ENCODE measurements around the gene CIB2.
"Not testable (repeated sequence)": the region's sequence is repeated elsewhere in the genome, so short reads cannot be mapped to it uniquely, and the experiment has no call there.

Gene CIB2

DNA sequence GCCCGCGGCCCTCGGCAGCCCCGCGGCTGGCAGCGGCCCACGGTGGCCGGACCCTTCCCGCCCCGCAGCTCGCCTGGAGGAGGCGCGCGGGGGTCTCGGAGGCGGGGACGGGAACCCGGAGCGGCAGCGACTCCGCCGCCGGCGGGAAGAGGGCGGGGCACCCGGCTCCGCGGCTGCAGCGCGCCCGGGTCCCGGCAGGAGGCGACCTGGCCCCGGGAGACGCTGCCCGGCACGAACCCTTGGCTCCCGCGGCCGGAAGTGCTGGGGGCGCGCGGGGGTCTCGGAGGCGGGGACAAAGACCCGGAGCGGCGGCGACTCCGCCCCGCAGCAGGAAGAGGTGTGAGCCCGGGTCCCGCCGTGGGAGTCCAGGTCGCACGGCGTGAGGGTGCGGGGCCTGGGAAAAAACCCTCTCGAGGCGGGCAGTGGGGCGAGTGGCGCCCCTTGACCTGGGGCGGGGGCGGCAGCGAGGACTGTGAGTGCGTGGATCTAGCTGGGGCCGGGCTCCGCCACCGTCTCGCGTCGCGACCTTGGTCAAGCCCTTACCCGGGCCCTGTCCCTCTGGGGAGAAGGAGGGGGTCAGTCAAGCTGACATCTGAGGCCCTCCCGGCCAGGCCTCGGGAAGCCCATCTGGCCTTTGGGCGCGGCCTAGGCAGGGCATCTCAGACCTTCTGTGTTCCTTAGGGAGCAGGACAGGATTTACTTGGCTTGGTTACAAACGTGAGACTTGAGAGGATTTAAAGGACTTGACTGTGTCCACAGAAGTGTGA lies at the start of gene CIB2:
Gene CIB2, minus strand, starts transcription at position 151 of the 767 bp plus-strand sequence. CDS start 230 bp downstream, outside the sequence.
- DNase-seq, result peak; percentile 57 to 64

DNA sequence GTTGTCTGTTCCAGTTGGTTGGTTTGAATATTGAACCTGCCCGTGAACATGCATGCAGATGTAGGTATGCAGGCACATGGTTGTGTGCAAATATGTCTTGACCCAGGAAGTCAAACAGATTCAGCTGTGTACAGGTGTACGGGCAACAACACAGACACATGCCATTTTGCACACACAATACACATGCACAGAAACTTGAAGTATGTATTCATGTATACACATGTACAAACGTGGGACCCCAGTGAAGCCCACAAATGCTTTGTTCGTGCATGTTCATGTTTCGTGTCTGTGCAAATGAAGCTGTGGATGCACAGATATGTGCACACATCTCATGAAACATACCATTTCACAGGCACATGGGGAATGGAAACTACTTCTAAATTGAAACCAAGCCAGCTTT lies 48.7 kb upstream of the CIB2 start:
- no peak for DNase-seq

DNA sequence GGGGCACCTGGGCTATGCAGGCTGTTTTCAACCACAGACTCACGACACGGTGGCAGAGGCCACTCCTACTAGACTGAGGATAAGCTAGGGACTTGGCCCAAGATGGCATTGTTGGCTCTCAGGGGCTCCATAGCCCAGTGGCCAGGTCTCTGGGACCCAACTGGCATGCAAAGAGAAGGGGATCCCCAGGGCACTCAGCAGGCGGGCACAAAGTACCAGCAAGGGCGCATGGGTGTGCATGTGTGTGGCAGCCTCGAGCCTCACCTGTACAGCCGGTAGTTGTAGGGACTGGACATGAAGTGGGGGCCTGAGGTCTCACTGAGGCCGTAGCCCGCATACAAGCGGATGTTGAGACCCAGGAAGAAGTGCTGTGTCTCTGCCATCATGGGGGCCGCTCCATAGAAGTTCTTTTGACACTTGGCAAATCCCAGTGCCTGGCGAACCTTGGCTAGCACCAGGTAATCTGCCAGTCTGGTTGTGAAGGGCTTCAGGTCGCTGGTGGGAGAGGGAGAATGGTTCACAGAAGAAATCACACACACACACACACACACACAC lies 48.1 kb upstream of the CIB2 start:
- no peak for DNase-seq

DNA sequence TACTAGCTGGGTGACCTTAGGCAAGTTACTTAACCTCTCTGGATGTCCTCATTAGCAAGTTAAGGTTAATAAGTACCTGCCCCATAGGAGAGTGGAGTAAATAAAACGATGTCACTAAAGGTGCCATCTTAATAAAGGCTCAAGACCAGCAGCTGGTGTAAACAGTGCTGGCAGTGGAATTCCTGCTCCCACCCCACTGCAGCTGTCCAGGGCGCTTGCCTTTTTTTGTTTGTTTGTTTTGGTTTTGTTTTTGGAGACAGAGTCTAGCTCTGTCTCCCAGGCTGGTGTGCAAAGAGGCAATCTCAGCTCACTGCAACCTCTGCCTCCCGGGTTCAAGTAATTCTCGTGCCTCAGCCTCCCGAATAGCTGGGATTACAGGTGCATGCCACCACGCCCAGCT lies 46.8 kb upstream of the CIB2 start:
- no peak for DNase-seq

DNA sequence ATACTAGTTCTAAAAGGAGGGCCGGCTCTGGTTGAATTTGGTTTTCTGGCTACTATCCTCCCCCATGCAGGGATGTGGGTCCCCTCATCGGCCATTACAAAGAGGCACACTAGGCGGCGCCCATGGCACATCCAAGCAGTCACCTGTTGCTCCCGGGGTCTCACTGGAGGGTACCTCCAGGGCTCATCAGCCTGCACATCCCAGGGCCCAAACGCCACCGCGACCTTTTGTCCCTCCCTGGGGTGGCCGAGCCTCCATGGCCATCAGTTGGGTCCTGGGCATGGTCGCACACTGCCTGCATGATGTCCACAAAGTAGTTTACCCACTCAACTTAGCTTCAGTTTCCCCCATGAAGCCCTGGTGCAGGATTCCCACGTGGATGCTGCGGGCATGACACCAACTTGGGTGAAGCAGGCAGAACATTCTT lies 46.2 kb upstream of the CIB2 start:
- DNase-seq, result peak in 1 of 2 experiments; percentile 19

DNA sequence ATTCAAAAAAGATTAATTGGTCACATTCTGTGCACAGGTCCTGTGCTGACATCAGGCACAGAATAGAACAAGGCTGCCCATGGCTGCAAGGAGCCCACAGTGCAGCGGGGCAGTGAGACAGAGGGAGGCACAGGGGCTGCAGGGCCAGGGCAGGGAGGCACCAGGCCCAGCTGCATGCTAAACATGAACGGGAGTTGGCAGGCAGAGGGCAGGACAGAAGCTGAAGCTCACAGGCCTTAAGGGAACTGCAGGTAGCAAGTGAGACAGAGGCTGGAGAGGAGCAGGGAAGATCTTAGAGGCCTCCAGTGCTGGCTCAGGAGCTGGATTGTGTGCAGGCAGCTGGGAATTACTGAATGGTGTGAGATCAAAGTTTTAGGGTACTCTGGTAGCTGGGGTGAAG lies 44.1 kb upstream of the CIB2 start:
- no peak for DNase-seq

DNA sequence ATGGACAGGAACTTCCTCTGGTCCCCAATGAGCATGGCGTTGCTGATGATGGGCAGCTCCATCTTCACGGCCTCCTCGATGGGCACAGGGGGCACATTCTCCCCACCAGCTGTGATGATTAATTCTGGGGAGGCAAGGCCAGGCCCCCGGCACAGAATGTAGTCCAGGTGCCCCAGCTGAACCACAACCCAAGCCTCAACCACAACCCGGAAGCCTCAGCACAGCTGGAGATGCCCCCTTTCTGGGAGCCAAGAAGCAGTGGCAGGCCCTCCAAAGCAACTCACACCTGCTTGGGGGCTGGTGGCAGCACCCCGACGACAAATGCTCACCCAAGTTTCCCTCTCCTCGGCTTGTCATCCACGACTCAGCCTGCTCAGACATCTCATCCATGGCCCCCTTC lies 43.2 kb upstream of the CIB2 start:
- no peak for DNase-seq

DNA sequence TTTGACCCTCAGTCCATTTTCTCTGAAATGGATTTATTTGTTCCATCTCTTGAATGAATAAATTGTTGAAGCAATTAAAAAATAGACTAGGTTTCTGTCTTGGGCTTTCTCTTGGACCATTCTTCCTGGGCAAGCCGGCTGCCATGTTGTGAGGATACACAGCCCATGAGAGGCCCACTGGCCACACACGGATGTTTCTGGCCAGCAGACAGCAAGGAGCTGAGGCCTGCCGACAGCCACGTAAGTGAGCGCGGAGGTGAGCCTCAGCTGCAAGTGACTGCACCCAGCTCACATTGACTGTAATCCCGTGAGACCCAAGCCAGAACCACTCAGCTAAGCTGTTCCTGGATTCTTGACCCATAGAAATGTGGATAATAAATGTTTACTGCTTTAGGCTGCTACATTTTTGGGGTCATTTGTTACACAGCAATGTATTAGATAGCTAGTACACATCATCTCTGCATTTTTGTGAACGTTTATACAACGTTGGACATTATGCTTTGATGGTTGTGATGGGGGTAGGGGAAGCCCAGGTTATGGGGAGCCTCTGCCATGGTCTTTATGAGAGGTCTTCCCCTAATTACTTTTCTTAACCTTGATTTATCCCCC lies 40.7 kb upstream of the CIB2 start:
- DNase-seq, result no peak

DNA sequence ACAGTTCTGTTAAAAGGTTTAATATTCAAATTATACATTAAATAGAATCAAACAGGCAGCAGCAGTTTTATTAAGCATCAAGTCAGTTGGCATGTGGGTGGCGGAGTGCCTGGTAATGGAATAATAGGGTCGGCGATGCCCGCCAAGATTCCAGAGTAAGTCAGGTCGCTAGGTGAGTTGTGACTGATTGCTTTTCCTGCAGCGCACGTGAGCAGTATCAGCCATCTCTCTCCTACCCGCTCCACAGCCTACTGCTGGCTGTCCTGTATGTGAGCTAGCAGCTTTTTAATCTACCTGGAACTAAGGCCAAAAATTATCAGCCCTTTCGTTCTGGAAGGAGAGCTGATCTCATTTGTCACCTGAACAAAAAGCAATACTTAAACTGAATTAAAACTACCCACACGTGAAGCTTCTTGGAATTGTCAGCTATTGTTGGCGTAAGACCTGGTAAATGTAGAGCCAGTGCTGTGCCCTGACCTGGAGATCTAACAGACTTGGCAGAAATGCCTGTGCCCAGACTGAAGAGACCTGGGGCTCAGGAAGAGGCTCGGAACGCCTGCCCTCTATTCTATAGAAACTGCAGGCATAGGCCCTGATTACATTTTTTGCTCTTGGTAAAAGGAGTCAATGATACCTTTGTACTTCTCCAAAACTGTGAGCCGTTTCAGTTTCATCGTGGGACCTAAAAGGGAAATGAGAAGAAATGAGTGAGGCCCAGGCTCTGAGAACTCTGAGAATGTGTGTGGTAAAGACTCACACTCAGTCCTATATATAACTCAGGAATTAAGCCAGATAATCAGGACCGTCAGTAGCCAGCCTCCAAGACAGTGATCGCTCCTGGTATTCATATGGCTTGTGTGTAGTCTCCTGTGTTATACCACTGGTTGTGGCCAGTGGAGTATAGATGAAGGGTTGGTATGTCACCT lies 39.9 kb upstream of the CIB2 start:
- no peak for DNase-seq

DNA sequence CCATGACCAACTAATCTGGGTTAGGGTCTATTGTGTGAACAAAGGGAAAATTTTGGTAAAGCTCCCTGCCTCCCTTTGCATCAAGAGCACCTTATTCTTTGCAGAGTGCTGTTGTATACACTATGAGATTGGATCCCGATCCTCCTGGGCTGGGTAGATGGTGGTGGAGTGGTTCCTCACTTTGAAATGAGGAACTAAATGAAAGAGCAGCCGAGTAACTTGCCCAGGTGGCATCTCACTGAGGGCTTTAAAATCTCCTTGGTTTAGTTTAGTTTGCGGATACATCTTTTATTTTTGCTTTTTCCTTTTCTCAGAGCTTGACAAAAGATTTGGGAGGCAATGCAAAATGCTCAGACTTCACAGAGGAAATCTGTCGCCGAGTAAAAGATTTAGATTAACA lies 37.4 kb upstream of the CIB2 start:
- no peak for DNase-seq

DNA sequence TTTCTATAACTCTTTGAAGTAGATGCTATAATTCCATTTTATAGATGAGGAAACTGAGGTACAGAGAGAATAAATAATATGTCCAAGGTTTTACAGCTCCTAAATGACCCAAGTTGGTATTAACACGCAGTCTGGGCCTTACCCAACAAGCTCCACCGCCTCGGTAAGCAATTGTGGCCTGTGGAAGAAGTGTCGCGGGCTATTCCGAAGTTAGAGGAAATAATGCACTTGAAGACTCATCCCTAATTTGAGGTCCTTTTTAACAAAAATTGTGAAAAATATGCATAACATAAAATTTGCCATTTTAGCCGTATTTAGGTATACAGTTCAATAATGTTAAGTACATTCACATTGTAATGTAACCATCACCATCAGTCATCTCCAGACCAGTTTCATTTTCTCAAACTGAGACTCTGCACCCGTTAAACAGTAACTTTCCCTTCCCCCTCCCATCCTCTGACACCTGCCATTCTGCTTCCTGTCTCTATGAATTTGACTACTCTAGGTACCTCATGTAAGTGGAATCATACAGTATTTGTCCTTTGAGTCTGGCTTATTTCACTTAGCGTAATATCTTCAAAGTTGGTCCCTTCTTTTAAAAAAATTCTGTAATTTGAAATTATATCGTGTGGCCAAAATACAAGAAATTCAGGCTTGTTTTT lies 36.1 kb upstream of the CIB2 start:
- DNase-seq, result no peak

DNA sequence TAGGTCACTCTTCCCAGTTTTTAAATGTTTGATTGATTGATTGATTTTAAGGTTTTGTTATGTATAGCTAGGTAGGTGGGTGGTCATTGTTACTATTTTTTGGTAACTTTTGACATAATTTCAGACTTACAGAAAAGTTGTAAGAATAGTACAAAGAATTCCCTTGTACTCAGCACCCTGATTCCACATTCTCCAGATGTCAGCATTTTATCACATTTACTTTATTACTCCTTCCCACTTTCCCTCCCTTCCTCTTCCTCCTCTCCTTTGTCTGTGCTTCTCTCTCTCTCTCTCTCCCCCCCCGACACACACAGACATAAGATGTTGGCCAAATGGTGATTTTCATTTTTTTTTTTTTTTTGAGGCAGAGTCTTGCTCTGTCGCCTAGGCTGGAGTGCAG lies 32.8 kb upstream of the CIB2 start:
- no peak for DNase-seq

DNA sequence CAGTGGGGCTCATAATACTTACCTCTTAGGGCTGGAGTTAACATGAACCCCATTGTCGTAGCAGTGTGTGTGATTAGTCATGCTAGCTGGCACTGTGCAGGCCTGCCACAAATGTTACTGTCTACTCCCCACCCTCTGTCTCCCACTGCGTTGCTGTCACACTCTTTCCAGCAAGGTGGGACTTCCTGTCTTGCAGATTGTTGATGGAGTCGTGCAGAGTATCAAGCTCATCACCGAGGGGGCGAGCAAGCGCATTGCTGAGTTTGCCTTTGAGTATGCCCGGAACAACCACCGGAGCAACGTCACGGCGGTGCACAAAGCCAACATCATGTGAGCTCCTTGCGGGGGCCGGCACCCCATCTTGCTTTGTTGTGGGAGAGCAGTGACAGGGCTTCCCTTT lies 30.8 kb upstream of the CIB2 start:
- peak; percentile 41 for DNase-seq

DNA sequence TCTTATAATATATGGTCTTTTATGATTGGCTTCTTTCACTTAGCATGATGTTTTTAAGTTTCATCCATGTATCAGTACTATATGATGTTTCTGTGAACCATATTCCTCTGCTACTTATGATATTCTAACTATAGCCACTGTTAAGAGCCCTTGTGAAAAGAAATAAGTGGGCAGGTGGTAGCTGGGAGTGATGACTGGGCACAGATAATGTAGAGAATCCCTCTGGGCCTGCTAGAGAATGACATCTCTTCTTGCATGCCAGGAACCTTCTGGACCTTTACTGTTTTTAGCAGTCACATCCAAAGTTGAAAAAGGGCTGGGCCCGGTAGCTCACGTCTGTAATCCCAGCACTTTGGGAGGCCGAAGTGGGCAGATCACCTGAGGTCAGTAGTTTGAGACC lies 28.1 kb upstream of the CIB2 start:
- DNase-seq, result no peak

DNA sequence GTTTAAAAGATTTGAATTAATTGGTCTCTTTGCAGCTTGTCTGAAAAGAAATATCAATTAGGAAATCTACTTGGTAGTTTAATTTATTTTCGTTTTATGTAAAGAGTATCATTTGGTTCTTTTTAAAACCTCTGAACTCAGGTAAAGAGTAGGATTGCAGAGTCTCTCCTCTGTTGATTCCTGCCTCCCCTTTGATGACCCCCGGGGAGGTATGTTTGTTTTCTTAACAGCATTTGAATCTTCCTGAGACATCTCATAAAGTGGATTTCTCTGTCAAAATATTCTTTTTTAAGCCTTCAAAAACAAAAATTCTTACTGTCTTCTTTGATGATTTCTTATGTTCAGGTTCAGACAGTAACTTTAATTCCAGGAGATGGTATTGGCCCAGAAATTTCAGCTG lies 26.0 kb upstream of the CIB2 start:
- no peak for DNase-seq

DNA sequence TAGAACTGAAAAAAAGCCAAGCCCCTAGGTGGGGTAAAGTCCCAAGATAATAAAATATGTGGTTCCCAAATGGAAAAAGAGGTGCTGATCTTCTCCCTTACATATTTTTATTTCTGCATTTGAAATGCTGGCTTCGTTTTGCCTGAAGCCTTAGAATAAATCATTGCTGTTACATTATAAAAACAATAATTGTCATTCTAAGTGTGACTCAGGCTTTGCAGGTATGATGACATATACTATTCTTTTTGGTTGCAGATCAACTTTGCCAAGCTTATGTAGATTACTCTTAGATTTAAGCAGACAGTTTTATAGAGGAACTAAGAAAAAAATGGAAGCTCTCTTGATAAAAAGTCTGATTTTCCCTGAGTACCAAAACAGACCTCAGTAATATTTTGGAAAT lies 25.4 kb upstream of the CIB2 start:
- no peak for DNase-seq

DNA sequence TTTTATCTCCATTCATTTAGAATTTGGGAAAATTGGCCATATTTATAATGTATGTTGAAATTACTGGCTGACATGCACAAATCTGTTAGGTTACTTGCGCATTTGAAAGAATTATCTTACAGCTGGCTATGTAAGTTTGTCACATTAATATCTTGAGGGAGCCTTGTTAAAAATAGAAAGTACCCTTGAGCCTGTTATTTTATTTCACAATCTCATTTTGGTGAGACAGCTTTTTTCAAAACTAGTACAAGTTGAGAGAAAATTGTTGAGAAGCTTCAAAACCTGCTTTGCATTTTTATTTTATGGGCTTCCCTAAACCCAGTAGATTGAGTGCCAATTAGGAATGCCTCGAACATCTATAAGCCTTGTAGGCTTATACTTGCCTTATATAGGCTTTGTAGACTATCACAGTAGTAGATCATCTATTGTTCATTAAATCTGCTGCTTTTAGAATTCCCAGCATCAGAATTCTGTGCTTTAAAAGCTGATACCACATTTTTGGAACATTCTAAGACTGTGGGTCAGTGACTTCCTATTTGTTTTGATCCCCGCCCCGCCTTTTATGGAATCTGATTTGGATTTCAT lies 24.2 kb upstream of the CIB2 start:
- DNase-seq, result no peak

DNA sequence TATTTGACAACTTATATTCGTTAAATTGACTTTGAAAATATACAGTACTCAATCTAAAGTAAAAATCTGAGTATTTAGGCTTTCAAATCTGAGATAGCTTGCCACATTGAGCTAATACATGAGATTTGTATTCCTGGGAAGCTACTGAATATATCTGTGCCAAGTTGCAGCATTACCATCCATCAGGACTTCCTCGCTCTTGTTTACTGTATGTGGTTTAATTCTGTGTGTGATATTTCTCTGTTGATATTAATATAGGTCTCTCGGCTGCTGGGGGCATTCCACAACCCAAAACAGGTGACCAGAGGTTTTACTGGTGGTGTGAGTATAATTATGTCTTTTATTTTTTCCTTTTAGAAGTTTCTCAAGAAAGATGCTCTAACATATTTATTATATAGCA lies 23.7 kb upstream of the CIB2 start:
- no peak for DNase-seq

DNA sequence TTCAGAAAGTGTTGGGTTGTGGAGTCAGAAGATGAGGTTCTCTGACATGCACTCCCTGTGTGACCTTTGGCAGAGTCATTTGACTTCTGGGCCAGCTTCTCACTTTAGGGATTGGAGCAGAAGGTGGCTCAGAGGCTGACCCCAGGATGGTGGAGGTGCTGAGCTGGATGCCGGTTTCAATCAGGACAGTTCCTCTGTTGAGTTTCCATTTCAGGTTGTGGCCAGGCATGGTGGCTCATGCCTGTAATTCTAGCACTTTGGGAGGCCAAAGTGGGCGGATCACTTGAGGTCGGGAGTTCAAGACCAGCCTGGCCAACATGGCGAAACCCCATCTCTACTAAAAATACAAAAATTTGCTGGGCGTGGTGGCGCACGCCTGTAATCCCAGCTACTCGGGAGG lies 19.8 kb upstream of the CIB2 start:
- not testable (repeated sequence) for DNase-seq

DNA sequence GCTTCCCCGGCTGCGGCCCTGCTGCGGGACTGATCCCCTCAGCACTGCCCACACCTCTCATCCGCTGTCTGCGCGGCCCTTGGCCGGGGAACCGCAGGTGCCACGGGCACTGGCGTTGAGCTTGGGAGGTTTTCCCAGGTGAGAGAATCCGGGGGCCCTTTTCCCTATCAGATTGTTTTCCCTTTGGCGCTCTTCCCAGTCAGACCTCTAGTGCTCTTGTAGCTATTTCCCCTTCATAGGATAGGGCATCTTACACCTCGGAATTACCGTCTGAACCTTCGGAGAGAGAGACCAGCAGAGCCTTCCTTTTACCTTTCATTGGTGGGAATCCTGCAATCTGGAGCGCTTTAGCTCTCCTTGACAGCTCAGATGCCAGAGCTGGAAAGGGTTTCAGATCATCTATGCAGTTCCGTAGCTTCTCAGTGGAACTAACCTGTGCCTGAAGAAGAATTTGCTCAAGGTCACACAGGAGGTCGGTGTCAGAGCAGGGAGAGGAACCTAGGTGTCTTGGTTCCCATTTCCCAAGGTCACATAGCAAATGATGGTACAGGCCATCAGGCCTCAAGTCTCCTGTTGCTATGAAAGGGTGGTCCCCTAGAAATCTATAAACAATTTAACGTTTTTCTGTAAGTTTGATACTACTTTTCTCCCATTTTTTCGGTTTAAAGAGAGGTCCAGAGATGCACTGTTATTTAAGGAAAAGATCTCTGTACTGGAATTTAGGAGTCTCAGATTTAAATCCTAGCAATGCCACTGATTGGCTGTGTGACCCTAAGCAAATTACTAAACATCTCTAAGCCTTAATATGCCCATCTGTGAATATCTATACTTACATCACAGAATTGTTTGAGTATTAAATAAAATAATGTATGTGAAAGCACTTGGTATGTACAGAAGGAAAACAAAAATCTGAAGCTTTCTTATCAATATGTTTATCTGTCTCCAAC lies 18.8 kb upstream of the CIB2 start:
- DNase-seq, result no peak
